ENCODE results near the gene LAMA1. TPM values are rescaled to one million over a fixed set of nuclear protein-coding genes. Genes with fewer than 3 reads are reported as not detected.

The LAMA1 gene
- total RNA-seq, 1 experiment from 2014 or later, result 28.8 TPM

DNA sequence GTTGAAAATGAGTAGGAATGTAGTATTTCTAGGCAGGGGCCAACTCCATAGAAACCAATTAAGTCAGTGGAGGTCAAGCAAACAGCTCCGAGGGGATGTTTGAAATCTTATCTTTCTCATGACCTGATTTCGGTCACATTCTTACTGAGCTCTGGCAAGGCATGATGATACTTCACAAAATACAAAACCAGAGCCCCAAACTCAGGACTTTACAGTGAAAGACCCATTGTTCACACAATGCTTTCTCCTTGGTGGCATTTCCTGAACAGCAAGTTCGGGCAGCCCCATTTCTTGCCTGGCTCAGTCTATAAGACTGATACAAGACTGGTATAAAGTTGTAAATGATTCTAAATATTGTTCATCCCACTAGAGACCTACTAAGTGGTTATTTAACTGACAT, 53.3 kb downstream of the LAMA1 start:
- H2BK15ac ChIP-seq (ENCODE audit: low read depth, low read length), result no peak overlapping the region
- H4K20me1 ChIP-seq (ENCODE audit: control insufficient read depth, insufficient read depth, insufficient read length), result no peaks in the 10 kb centered on the region
- no peaks in the 10 kb centered on the region for H3K9me3 Mint-ChIP-seq
- H4K5ac ChIP-seq (ENCODE audit: insufficient read length, low read depth, low read length), result no peak overlapping the region
- H3K4ac ChIP-seq (ENCODE audit: low read depth, low read length), result no peak overlapping the region
- H3K4me1 ChIP-seq (ENCODE audit: insufficient read depth, low read length), result no peaks in the 10 kb centered on the region
- H3K9me3 ChIP-seq (ENCODE audit: control insufficient read depth, low read depth, low read length), result no peaks in the 10 kb centered on the region
- H3K27ac Mint-ChIP-seq, result no peak overlapping the region
- no peak overlapping the region for H4K91ac ChIP-seq (ENCODE audit: insufficient read length, low read depth, low read length)
- H2BK5ac ChIP-seq (ENCODE audit: insufficient read length, low read length), result no peak overlapping the region
- peaks cover 4 to 6% of the 10 kb centered on the region in 2 experiments; a peak in 2 of 4 replicates for H3K4me1 Mint-ChIP-seq
- no peak overlapping the region for H3K14ac ChIP-seq (ENCODE audit: insufficient read depth, low read length)
- H3T11ph ChIP-seq (ENCODE audit: low read length), result no peak overlapping the region
- no peak for DNase-seq
- H2BK12ac ChIP-seq (ENCODE audit: insufficient read length, low read depth, low read length), result no peak overlapping the region
- no peak overlapping the region for H2BK20ac ChIP-seq (ENCODE audit: low read depth, low read length, poor library complexity, severe bottlenecking)
- WGBS (ENCODE audit: extremely low coverage, insufficient read length, low lambda C conversion rate), result no CpG with 5 or more reads among the region's 3 CpGs
- no peaks in the 10 kb centered on the region for H3K27me3 Mint-ChIP-seq (ENCODE audit: low read depth)
- H3K23ac ChIP-seq (ENCODE audit: insufficient read length, low read depth, low read length), result no peak overlapping the region
- H3K23me2 ChIP-seq (ENCODE audit: insufficient read length, low read depth, low read length, poor library complexity, severe bottlenecking), result no peaks in the 10 kb centered on the region
- H3K4me3 Mint-ChIP-seq, result no peak overlapping the region
- no peaks in the 10 kb centered on the region for H3K27me3 ChIP-seq (ENCODE audit: insufficient read depth, low read length)
- H3K79me1 ChIP-seq (ENCODE audit: insufficient read depth, low read depth, low read length, poor library complexity, severe bottlenecking), result no peaks in the 10 kb centered on the region
- H3K56ac ChIP-seq (ENCODE audit: insufficient read length, low read depth, low read length), result no peak overlapping the region
- no peak overlapping the region for H4K8ac ChIP-seq (replicated peaks; ENCODE audit: insufficient read length, low read depth, low read length)
- no peak overlapping the region for H2AK5ac ChIP-seq (ENCODE audit: insufficient read length, low read length)
- no peak overlapping the region for H3K27ac ChIP-seq (ENCODE audit: insufficient read length, low read depth, low read length)
- no peaks in the 10 kb centered on the region for H3K79me2 ChIP-seq (ENCODE audit: insufficient read depth, low read length)
- H3K18ac ChIP-seq (ENCODE audit: insufficient read length, low read depth, low read length), result no peak overlapping the region
- TF ChIP-seq CTCF (conservative IDR thresholded peaks at IDR 0.05), result no peak
- H3K36me3 Mint-ChIP-seq (ENCODE audit: insufficient read depth in 1 of 3, low read depth in 3 of 3), result peaks cover 0 to 4% (median 3%) of the 10 kb centered on the region in 3 experiments; a peak in 4 of 7 replicates
- H3K9ac ChIP-seq (ENCODE audit: extremely low read depth, insufficient read length, low read length), result no peak overlapping the region
- no peak overlapping the region for H3K4me2 ChIP-seq (ENCODE audit: insufficient read depth, insufficient read length, low read length)
- H2BK120ac ChIP-seq (ENCODE audit: low read depth, low read length, poor library complexity, severe bottlenecking), result no peak overlapping the region
- no peak overlapping the region for H2AFZ ChIP-seq (ENCODE audit: low read length)
